Esophagus (tissue), 2 donors: Measurements from ENCODE around the gene POTEJ. TPM values are rescaled to one million over a fixed set of nuclear protein-coding genes. Genes with fewer than 3 reads are reported as not detected.
"Not testable (repeated sequence)": the region's sequence is repeated elsewhere in the genome, so short reads cannot be mapped to it uniquely, and the experiment has no call there.

Source experiments
- H3K27ac ChIP-seq, 2 donors: one replicate each; pipeline ENCODE4 v1.5.1; 2013; ENCODE audit warnings: low read depth in 2 of 2, mild to moderate bottlenecking in 2 of 2, inconsistent platforms in 1 of 2, low read length in 1 of 2, moderate library complexity in 1 of 2
- H3K27me3 ChIP-seq, 2 donors: one replicate each; pipeline ENCODE4 v1.6.1; 2013; ENCODE audit warnings: low read length in 2 of 2, control low read depth in 1 of 2, mild to moderate bottlenecking in 1 of 2; ENCODE audit not compliant: insufficient read depth in 2 of 2, control insufficient read depth in 1 of 2
- H3K36me3 ChIP-seq, 2 donors: one replicate each; pipeline ENCODE4 v1.6.1; 2013; ENCODE audit warnings: low read length in 1 of 2; ENCODE audit not compliant: control insufficient read depth in 2 of 2, insufficient read depth in 2 of 2
- H3K4me1 ChIP-seq, 2 donors: one replicate each; pipeline ENCODE4 v1.6.1; 2013; ENCODE audit warnings: low read length in 1 of 2; ENCODE audit not compliant: control insufficient read depth in 2 of 2, insufficient read depth in 2 of 2
- H3K4me3 ChIP-seq, 2 donors: one replicate each; pipeline ENCODE4 v1.5.1; 2013; ENCODE audit warnings: low read length in 2 of 2, mild to moderate bottlenecking in 2 of 2, low read depth in 1 of 2, moderate library complexity in 1 of 2
- H3K9me3 ChIP-seq, 2 donors: one replicate each; pipeline ENCODE4 v1.6.1; 2013; ENCODE audit warnings: mild to moderate bottlenecking in 2 of 2, low read depth in 1 of 2, low read length in 1 of 2, moderate library complexity in 1 of 2; ENCODE audit not compliant: control insufficient read depth in 2 of 2, insufficient read depth in 1 of 2
- WGBS, 2 donors: extraction: QIAGEN DNeasy Blood & Tissue Kit; methylation state at CpG; one replicate each; pipeline ENCODE4 v1.1.7; 2013; 5-methylcytosine and 5-hydroxymethylcytosine counted together
- polyA plus RNA-seq, 2 donors: library from polyadenylated mRNA; stranded (reverse); fragments of 200-250 nt; gene quantifications; one replicate each; pipeline ENCODE4 v1.2.3, GENCODE V29; 2013
- donor health status: healthy with polysubstance abuse.
- donor health status: Bipolar disorder and iron deficiency.

POTEJ gene
- polyA plus RNA-seq, 2 donors: not detected

DNA sequence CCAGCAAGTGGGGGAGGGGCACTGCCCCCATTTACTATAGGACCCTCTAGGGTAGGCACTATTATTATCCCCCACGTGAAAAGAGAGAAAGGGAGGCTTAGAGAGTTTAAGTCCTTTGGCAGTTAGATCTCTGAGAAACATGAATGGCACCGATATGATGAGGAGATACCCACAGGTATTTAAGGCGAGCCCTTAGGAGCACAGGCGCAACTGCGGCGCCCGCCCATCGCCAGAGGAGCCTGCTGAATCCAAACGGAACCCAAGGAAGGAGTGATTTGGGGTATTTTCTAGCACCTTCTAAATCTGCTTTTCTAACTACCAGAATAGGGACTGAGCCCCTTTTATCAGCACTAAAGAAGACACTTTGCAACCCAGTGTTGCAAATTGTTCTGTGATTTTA is 11.3 kb upstream of the POTEJ start:
- H3K36me3 ChIP-seq, H3K4me1 ChIP-seq, H3K27ac ChIP-seq, H3K9me3 ChIP-seq, H3K27me3 ChIP-seq, H3K4me3 ChIP-seq: not testable (repeated sequence)
- 79 to 81% methylated on average over 8 of the region's 9 CpGs for WGBS, 2 donors

DNA sequence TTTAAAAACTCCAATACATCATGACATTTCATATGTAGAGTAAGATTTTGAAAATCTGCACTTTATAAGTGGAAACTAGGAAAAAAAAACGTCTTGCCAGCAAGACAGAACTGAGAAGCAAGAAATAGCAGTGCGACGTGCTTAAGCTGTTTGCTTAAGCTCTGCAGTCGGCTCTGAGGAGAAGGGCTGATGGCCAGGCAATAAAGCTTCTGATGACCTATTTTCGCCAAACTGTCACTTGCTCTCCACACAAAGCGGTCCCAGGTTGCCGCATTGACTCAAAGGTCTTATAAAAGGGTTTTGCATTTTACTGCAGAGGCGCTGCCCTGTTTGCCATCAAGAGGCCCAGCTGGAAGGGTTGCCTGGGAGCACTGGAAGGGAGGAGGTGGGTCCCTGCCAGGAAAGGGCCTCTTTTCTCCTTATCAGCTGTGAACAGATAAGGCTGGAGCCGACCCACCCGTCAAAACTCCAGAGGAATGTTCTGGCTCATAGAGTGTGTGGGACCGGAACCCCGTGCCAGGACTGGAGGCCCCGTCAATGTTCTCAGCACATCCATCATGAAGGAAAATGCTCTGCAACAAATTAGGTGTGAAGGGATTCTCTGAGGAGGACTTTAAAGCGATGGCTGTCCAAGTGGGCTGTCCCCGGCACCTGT is 9.5 kb upstream of the POTEJ start:
- 18 to 26% methylated on average over 4 to 5 of the region's 15 CpGs for WGBS, 2 donors
- H3K36me3 ChIP-seq: not testable (repeated sequence)

GRCh38 chr2:130608276-130609001 is 2.8 kb upstream of the POTEJ start:
- H3K4me3 ChIP-seq, H3K27me3 ChIP-seq, H3K36me3 ChIP-seq, H3K27ac ChIP-seq, H3K4me1 ChIP-seq, H3K9me3 ChIP-seq: not testable (repeated sequence)
- 78 to 90% methylated on average over 4 of the region's 17 CpGs for whole genome bisulfite sequencing, 2 donors

More for the DNA sequence above, 9.5 kb upstream of the POTEJ start:
- H3K4me3 ChIP-seq, H3K4me1 ChIP-seq, H3K27ac ChIP-seq, H3K27me3 ChIP-seq, H3K9me3 ChIP-seq: not testable (repeated sequence)

GRCh38 chr2:130609002-130609920 is 2.0 kb upstream of the POTEJ start:
- not testable (repeated sequence) for H3K4me3 ChIP-seq, H3K27me3 ChIP-seq, H3K27ac ChIP-seq, H3K9me3 ChIP-seq, H3K4me1 ChIP-seq, H3K36me3 ChIP-seq
- WGBS, 2 donors: 59 to 75% methylated on average over 3 to 5 of the region's 28 CpGs

GRCh38 chr2:130610486-130610885 is 754 bp upstream of the POTEJ start:
- not testable (repeated sequence) for H3K36me3 ChIP-seq, H3K9me3 ChIP-seq, H3K4me3 ChIP-seq, H3K27me3 ChIP-seq, H3K4me1 ChIP-seq, H3K27ac ChIP-seq
- 93% methylated on average over 13 of the region's 15 CpGs for WGBS, 2 donors

- H3K4me3 ChIP-seq, H3K36me3 ChIP-seq, H3K4me1 ChIP-seq, H3K27me3 ChIP-seq, H3K9me3 ChIP-seq, H3K27ac ChIP-seq: not testable (repeated sequence)
- 80 to 81% methylated on average over 9 of the region's 10 CpGs for WGBS, 2 donors
Measured at GRCh38 chr2:130628784-130629475, 17.7 kb downstream of the POTEJ start.

- not testable (repeated sequence) for H3K27me3 ChIP-seq, H3K4me1 ChIP-seq, H3K36me3 ChIP-seq, H3K27ac ChIP-seq, H3K4me3 ChIP-seq, H3K9me3 ChIP-seq
- 49 to 54% methylated on average over 2 of the region's 2 CpGs for WGBS, 2 donors
Measured at GRCh38 chr2:130638973-130639372, 27.7 kb downstream of the POTEJ start.

DNA sequence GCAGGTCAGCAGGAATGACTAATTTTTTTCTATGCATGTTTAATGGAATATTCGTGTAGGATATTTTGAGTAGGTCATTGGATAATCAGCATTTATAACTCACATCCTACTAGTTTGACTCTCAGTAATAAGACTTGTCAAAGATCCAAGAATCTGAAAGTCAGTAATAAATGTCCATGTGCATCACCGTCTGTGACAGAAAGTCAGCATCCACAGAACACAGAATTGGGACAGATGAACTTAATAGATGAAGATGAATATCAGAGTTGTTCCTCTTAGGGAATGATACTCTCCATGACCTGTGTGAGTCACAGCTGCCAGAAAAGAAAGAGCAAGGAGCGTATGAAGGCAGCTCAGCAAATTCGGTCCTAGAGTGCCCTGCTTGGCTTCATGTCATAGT is 30.4 kb downstream of the POTEJ start:
- H3K27me3 ChIP-seq, H3K27ac ChIP-seq, H3K36me3 ChIP-seq, H3K9me3 ChIP-seq, H3K4me1 ChIP-seq, H3K4me3 ChIP-seq: not testable (repeated sequence)
- 37 to 59% methylated on average over 4 of the region's 4 CpGs for WGBS, 2 donors

GRCh38 chr2:130649285-130649684 is 38.0 kb downstream of the POTEJ start:
- not testable (repeated sequence) for H3K27ac ChIP-seq, H3K9me3 ChIP-seq, H3K27me3 ChIP-seq, H3K36me3 ChIP-seq, H3K4me3 ChIP-seq, H3K4me1 ChIP-seq
- 22 to 40% methylated on average over 1 of the region's 1 CpG for WGBS, 2 donors
